PFSK-1 (cell line): ENCODE results near the gene RERG.

Experiments used
- POLR2AphosphoS5 ChIP-seq: IDR thresholded peaks from 2 replicates; pipeline ENCODE4 v1.6.1; 2012; ENCODE audit warnings: low read depth, mild to moderate bottlenecking, control low read depth, low read length, moderate library complexity
- TAF1 ChIP-seq: IDR thresholded peaks from 2 replicates; pipeline ENCODE4 v1.6.1; 2012; ENCODE audit warnings: low read length, control low read depth, borderline replicate concordance; ENCODE audit not compliant: insufficient read depth
- TF ChIP-seq, protein P1 (sequence below), 2 experiments: IDR thresholded peaks; 2 replicates each; pipeline versions ENCODE4 v1.6.1 to v1.8.0; 2011 to 2012; ENCODE audit warnings: low read depth in 2 of 2, low read length in 2 of 2, control low read depth in 1 of 2, inconsistent platforms in 1 of 2, mild to moderate bottlenecking in 1 of 2, moderate library complexity in 1 of 2; ENCODE audit not compliant: insufficient read depth in 1 of 2

DNA sequence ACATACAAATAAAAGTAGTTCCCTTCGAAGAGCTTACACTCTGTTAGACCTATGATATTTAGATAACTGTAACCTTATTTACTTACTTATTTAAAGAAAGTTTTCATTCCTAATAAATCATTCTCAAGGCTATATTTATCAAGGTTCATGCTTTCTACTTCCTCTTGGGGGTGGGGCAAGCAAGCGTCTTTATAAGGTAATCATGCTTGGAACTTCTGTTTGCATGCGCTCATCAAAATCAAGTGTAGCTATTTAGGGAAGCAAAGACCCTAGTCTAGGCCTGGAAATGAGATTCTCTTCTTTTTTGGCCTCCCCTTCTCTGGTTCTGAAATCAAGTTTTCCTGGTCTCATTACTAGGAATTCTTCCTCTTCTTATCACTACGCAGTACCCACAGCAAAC, 766 bp downstream of the RERG start:
- TF ChIP-seq TAF1 (no peak), POLR2AphosphoS5 (no peak)
- TF ChIP-seq, protein P1, sequence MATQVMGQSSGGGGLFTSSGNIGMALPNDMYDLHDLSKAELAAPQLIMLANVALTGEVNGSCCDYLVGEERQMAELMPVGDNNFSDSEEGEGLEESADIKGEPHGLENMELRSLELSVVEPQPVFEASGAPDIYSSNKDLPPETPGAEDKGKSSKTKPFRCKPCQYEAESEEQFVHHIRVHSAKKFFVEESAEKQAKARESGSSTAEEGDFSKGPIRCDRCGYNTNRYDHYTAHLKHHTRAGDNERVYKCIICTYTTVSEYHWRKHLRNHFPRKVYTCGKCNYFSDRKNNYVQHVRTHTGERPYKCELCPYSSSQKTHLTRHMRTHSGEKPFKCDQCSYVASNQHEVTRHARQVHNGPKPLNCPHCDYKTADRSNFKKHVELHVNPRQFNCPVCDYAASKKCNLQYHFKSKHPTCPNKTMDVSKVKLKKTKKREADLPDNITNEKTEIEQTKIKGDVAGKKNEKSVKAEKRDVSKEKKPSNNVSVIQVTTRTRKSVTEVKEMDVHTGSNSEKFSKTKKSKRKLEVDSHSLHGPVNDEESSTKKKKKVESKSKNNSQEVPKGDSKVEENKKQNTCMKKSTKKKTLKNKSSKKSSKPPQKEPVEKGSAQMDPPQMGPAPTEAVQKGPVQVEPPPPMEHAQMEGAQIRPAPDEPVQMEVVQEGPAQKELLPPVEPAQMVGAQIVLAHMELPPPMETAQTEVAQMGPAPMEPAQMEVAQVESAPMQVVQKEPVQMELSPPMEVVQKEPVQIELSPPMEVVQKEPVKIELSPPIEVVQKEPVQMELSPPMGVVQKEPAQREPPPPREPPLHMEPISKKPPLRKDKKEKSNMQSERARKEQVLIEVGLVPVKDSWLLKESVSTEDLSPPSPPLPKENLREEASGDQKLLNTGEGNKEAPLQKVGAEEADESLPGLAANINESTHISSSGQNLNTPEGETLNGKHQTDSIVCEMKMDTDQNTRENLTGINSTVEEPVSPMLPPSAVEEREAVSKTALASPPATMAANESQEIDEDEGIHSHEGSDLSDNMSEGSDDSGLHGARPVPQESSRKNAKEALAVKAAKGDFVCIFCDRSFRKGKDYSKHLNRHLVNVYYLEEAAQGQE (IDR thresholded peaks at IDR 0.05; ENCODE audit: insufficient read depth in 1 of 2, low read depth in 2 of 2, low read length in 2 of 2) = no peak
